ENCODE measurements around the gene PPP1R37. TPM values are rescaled to one million over a fixed set of nuclear protein-coding genes. Genes with fewer than 3 reads are reported as not detected.

PPP1R37 gene
- total RNA-seq, 1 experiment from 2014 or later, result 33.6 TPM

DNA sequence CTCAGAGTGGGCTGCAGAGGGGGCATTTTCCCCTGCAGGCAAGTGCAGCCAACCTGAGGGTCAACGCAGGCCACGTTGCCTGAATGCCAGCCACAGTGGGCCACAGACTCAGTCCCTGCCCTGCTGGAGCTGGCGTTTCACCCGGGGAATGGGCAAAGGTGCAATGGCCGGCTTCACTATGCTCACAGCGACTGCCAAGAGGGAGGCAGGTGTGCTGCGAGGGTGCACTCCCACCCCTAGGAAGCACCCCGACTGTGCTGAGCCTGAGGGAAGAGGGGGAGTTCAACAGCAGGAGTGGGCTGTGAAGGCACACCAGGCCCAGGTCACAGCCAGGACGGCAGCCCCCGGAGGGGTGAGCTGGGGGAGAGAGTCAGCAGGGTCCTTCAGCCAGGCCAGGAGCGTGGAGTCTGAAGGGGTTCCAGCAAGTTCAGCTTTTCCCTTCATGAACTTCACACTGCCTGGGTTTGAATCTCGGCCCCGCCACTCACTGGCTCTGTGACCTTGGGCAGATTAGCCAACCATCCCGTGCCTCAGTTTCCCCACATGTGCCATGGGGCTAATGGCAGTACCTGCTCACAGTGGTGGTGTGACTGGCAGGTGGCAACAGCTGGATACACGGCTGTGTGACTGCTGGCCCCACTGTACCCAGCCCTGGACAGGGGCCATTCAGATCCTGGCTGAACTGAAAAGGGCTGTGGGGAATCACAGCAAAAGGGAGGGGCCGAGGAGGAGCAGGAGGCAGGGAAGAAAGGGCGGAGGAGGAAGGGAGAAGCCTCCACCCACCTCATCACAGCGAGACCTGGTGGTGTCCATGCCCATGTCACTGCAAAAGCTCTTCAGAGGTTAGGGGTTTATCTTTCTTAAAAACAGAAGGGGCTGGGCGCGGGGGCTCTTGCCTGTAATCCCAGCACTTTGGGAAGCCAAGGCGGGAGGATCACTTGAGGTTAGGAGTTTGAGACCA lies 77.4 kb downstream of the PPP1R37 start:
- H3K18ac ChIP-seq (ENCODE audit: insufficient read length, low read depth, low read length), result no peak overlapping the region
- H3K23ac ChIP-seq (ENCODE audit: insufficient read length, low read depth, low read length), result no peak overlapping the region
- no peak overlapping the region for H2BK15ac ChIP-seq (ENCODE audit: low read depth, low read length)
- H3K9me3 ChIP-seq (ENCODE audit: control insufficient read depth, low read depth, low read length), result no peaks in the 10 kb centered on the region
- H3T11ph ChIP-seq (ENCODE audit: low read length), result no peak overlapping the region
- Mint-ChIP-seq H3K4me1 (peaks cover 2 to 8% of the 10 kb centered on the region in 2 experiments), H3K4me3 (no peak overlapping the region), H3K27ac (no peak overlapping the region), H3K27me3 (ENCODE audit: low read depth) (0 out of 2 replicates have a peak, but pooled peaks cover 3% of the 10 kb centered on the region), H3K9me3 (no peaks in the 10 kb centered on the region), H3K36me3 (ENCODE audit: insufficient read depth in 1 of 3, low read depth in 3 of 3) (no peaks in the 10 kb centered on the region; a peak in 1 of 7 replicates)
- no peak overlapping the region for H3K56ac ChIP-seq (ENCODE audit: insufficient read length, low read depth, low read length)
- H4K8ac ChIP-seq (replicated peaks; ENCODE audit: insufficient read length, low read depth, low read length), result no peak overlapping the region
- TF ChIP-seq, protein P1, sequence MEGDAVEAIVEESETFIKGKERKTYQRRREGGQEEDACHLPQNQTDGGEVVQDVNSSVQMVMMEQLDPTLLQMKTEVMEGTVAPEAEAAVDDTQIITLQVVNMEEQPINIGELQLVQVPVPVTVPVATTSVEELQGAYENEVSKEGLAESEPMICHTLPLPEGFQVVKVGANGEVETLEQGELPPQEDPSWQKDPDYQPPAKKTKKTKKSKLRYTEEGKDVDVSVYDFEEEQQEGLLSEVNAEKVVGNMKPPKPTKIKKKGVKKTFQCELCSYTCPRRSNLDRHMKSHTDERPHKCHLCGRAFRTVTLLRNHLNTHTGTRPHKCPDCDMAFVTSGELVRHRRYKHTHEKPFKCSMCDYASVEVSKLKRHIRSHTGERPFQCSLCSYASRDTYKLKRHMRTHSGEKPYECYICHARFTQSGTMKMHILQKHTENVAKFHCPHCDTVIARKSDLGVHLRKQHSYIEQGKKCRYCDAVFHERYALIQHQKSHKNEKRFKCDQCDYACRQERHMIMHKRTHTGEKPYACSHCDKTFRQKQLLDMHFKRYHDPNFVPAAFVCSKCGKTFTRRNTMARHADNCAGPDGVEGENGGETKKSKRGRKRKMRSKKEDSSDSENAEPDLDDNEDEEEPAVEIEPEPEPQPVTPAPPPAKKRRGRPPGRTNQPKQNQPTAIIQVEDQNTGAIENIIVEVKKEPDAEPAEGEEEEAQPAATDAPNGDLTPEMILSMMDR (conservative IDR thresholded peaks at IDR 0.05), result no peak
- H2BK5ac ChIP-seq (ENCODE audit: insufficient read length, low read length), result no peak overlapping the region
- H2BK20ac ChIP-seq (ENCODE audit: low read depth, low read length, poor library complexity, severe bottlenecking), result no peak overlapping the region
- no peak overlapping the region for H2AK5ac ChIP-seq (ENCODE audit: insufficient read length, low read length)
- no peaks in the 10 kb centered on the region; the same call in 1 of the 2 replicates for H3K79me2 ChIP-seq (ENCODE audit: insufficient read depth, low read length)
- no peaks in the 10 kb centered on the region for H3K27me3 ChIP-seq (ENCODE audit: insufficient read depth, low read length)
- H3K4me1 ChIP-seq (ENCODE audit: insufficient read depth, low read length), result no peaks in the 10 kb centered on the region
- H3K23me2 ChIP-seq (ENCODE audit: insufficient read length, low read depth, low read length, poor library complexity, severe bottlenecking), result no peaks in the 10 kb centered on the region
- H3K79me1 ChIP-seq (ENCODE audit: insufficient read depth, low read depth, low read length, poor library complexity, severe bottlenecking), result no peaks in the 10 kb centered on the region
- H3K4ac ChIP-seq (ENCODE audit: low read depth, low read length), result no peak overlapping the region
- H3K9ac ChIP-seq (ENCODE audit: extremely low read depth, insufficient read length, low read length), result no peak overlapping the region
- H3K14ac ChIP-seq (ENCODE audit: insufficient read depth, low read length), result no peak overlapping the region
- H4K91ac ChIP-seq (ENCODE audit: insufficient read length, low read depth, low read length), result no peak overlapping the region
- no peak overlapping the region for H3K4me2 ChIP-seq (ENCODE audit: insufficient read depth, insufficient read length, low read length)
- H2BK12ac ChIP-seq (ENCODE audit: insufficient read length, low read depth, low read length), result no peak overlapping the region
- H3K27ac ChIP-seq (ENCODE audit: insufficient read length, low read depth, low read length), result no peak overlapping the region
- WGBS (ENCODE audit: extremely low coverage, insufficient read length, low lambda C conversion rate), result no CpG with 5 or more reads among the region's 21 CpGs
- no peak for DNase-seq
- H2BK120ac ChIP-seq (ENCODE audit: low read depth, low read length, poor library complexity, severe bottlenecking), result no peak overlapping the region
- H2AFZ ChIP-seq (ENCODE audit: low read length), result no peak overlapping the region
- H4K5ac ChIP-seq (ENCODE audit: insufficient read length, low read depth, low read length), result no peak overlapping the region
- no peaks in the 10 kb centered on the region for H4K20me1 ChIP-seq (ENCODE audit: control insufficient read depth, insufficient read depth, insufficient read length)

Data from H9 (cell line).